GM12878 (cell line): ENCODE data around the gene LARGE1. TPM values are rescaled to one million over a fixed set of nuclear protein-coding genes. Genes with fewer than 3 reads are reported as not detected.

Source experiments
- ATAC-seq: fragments of 200-7000 bp; cut with Tn5 transposase; 3 replicates; pipeline ENCODE4 v1.9.1; 2020; ENCODE audit warnings: mild to moderate bottlenecking, moderate library complexity
- BruUV-seq: library from RNA; stranded (reverse); fragments of 400-500 nt; replicated peaks from 2 replicates; lab custom pipeline; 2021; lab: Mats Ljungman, UMichigan
- CTCF ChIA-PET: fragments of 300-600 bp; sonication (Branson Sonifier 250); formaldehyde crosslinking; extraction: SDS; loops from one replicate; lab custom pipeline; 2021; ENCODE audit warnings: inconsistent platforms; lab: Yijun Ruan, JAX
- POLR2A ChIA-PET: fragments of 350-600 bp; formaldehyde crosslinking; extraction: SDS; loops from one replicate; lab custom pipeline; 2021; ENCODE audit warnings: inconsistent platforms; lab: Charles Lee
- RAD21 ChIA-PET: fragments of 300-600 bp; sonication (Branson Sonifier 250); formaldehyde crosslinking; loops from one replicate; lab custom pipeline; 2023; ENCODE audit warnings: antibody characterized with exemption; ENCODE audit not compliant: unreplicated experiment; lab: Charles Lee
- SMC1A ChIA-PET: fragments of 300-600 bp; sonication (Branson Sonifier 250); formaldehyde crosslinking; loops from one replicate; lab custom pipeline; 2023; ENCODE audit not compliant: unreplicated experiment, uncharacterized antibody; lab: Charles Lee
- DNase-seq: peaks from one replicate; pipeline ENCODE4 v3.0.0-alpha.2; 2011; ENCODE audit warnings: low read depth, low spot score
- FAIRE-seq: peaks from 3 replicates; lab custom pipeline; 2011; peaks lifted over from hg19 to GRCh38; lab: Jason Lieb, UNC
- H2AFZ ChIP-seq: 2 replicates; pipeline ENCODE4 v1.6.0; 2011; ENCODE audit warnings: low read depth, low read length, control low read depth; ENCODE audit not compliant: control insufficient read depth
- H3K27ac ChIP-seq: 2 replicates; pipeline ENCODE4 v1.5.1; 2011; ENCODE audit warnings: control low read depth; ENCODE audit not compliant: control insufficient read depth, insufficient read depth
- H3K27me3 ChIP-seq, 2 experiments: replicated peaks in 1 of 2; 2 replicates each; pipeline versions ENCODE4 v1.6.0 to v1.6.1; 2011; ENCODE audit warnings: low read length in 1 of 2; ENCODE audit not compliant: control insufficient read depth in 2 of 2, insufficient read depth in 2 of 2
- H3K36me3 ChIP-seq, 2 experiments: 2 replicates each; pipeline ENCODE4 v1.5.1; 2011; ENCODE audit warnings: low read length in 1 of 2; ENCODE audit not compliant: control insufficient read depth in 2 of 2, insufficient read depth in 2 of 2
- H3K4me1 ChIP-seq: 2 replicates; pipeline ENCODE4 v1.6.1; 2011; ENCODE audit warnings: mild to moderate bottlenecking, low read length, moderate library complexity, mixed read lengths; ENCODE audit not compliant: control insufficient read depth, insufficient read depth
- H3K4me2 ChIP-seq: 2 replicates; pipeline ENCODE4 v1.6.0; 2011; ENCODE audit warnings: control low read depth; ENCODE audit not compliant: control insufficient read depth, insufficient read depth
- H3K4me3 ChIP-seq: fragments of 200-600 bp; sonication (generic); 2 replicates; pipeline ENCODE4 v1.5.1; 2016
- H3K79me2 ChIP-seq: 2 replicates; pipeline ENCODE4 v1.6.0; 2011; ENCODE audit warnings: low read length; ENCODE audit not compliant: control insufficient read depth, insufficient read depth
- H3K9ac ChIP-seq: 2 replicates; pipeline ENCODE4 v1.8.0; 2011; ENCODE audit warnings: low read length, control low read depth, mixed read lengths; ENCODE audit not compliant: control insufficient read depth, insufficient read depth
- H3K9me3 ChIP-seq: replicated peaks from 3 replicates; pipeline ENCODE4 v1.5.1; 2011; ENCODE audit warnings: mild to moderate bottlenecking, low read length; ENCODE audit not compliant: control insufficient read depth, insufficient read depth
- H4K20me1 ChIP-seq: 2 replicates; pipeline ENCODE4 v1.6.0; 2011; ENCODE audit not compliant: control insufficient read depth, insufficient read depth
- BRCA1 ChIP-seq: IDR thresholded peaks from 2 replicates; pipeline ENCODE4 v1.6.1; 2011; ENCODE audit warnings: low read depth, low read length, improper control_type of control experiment
- CBX5 ChIP-seq: sonication (generic); IDR thresholded peaks from 2 replicates; pipeline ENCODE4 v1.6.1; 2016; ENCODE audit warnings: low read depth, moderate library complexity, mild to moderate bottlenecking, inconsistent platforms
- EZH2 ChIP-seq: IDR thresholded peaks from 2 replicates; pipeline ENCODE4 v1.6.1; 2012; ENCODE audit warnings: low read depth, mild to moderate bottlenecking, control low read depth, inconsistent platforms, low read length, borderline replicate concordance; ENCODE audit not compliant: control insufficient read depth
- HDGF ChIP-seq: fragments of 450-650 bp; IDR thresholded peaks from 2 replicates; pipeline ENCODE4 v1.6.1; 2016; ENCODE audit warnings: antibody characterized with exemption
- IKZF2 ChIP-seq, 2 experiments: fragments of 450-650 bp; IDR thresholded peaks; 2 replicates each; pipeline ENCODE4 v1.6.1; 2017; ENCODE audit warnings: mild to moderate bottlenecking in 2 of 2, moderate library complexity in 2 of 2
- KLF5 ChIP-seq: fragments of 450-650 bp; IDR thresholded peaks from 2 replicates; pipeline ENCODE4 v1.6.1; 2014; ENCODE audit warnings: mild to moderate bottlenecking; ENCODE audit not compliant: partially characterized antibody
- MEF2A ChIP-seq: IDR thresholded peaks from 2 replicates; pipeline ENCODE4 v1.6.1; 2011; ENCODE audit warnings: low read depth, mild to moderate bottlenecking, low read length, moderate library complexity; ENCODE audit not compliant: insufficient read depth
- NFXL1 ChIP-seq: fragments of 450-650 bp; IDR thresholded peaks from 2 replicates; pipeline ENCODE4 v1.6.1; 2017; ENCODE audit warnings: antibody characterized with exemption, mild to moderate bottlenecking, borderline replicate concordance
- RB1 ChIP-seq: fragments of 450-650 bp; formaldehyde crosslinking; IDR thresholded peaks from 2 replicates; pipeline ENCODE4 v1.6.1; 2017; ENCODE audit warnings: mild to moderate bottlenecking, borderline replicate concordance
- ZNF622 ChIP-seq: fragments of 450-650 bp; IDR thresholded peaks from 2 replicates; pipeline ENCODE4 v1.6.1; 2017; ENCODE audit warnings: mild to moderate bottlenecking, inconsistent platforms
- WGBS: methylation state at CpG from one replicate; pipeline ENCODE4 v1.1.6; 2016; ENCODE audit warnings: low lambda C conversion rate; ENCODE audit not compliant: insufficient replicate concordance, insufficient coverage; ENCODE audit errors: missing lambda C conversion rate; 5-methylcytosine and 5-hydroxymethylcytosine counted together
- in situ Hi-C: fragments of 300-500 bp; cut with MboI; formaldehyde crosslinking; loops from 9 replicates; pipeline ENCODE4 v1.14.3; 2018; ENCODE audit warnings: mixed read lengths
- intact Hi-C: fragments of 100-400 bp; cut with micrococcal nuclease; formaldehyde crosslinking; loops from one replicate; pipeline ENCODE4 v1.14.2; 2022; ENCODE audit not compliant: unreplicated experiment
- polyA plus RNA-seq, 11 experiments: library from polyadenylated mRNA; depleted of rRNA in 4 of 11; unstranded in 6 of 11; stranded (reverse) in 5 of 11; fragments of >200 nt; fragmentation: Nextera tagmentation in 4 of 11; fragmentation: Illumina TruSeq in 1 of 11; extraction: Ambion mirVana in 4 of 11; extraction: Trizol in 1 of 11; gene quantifications; 1 replicate in 1 of 11; 2 replicates in 10 of 11; pipeline versions ENCODE4 v1.2.1 to v1.2.3, GENCODE V29; 2011 to 2016; ENCODE audit warnings: inconsistent platforms in 2 of 11, missing spikeins in 2 of 11, low read depth in 1 of 11
- total RNA-seq, 4 experiments: library from RNA; depleted of rRNA in 3 of 4; stranded (reverse); fragments of >200 nt in 3 of 4; fragmentation: Illumina TruSeq in 1 of 4; extraction: Trizol in 1 of 4; gene quantifications; 2 replicates each; pipeline versions ENCODE4 v1.2.1 to v1.2.3, GENCODE V29; 2013 to 2021
- TF ChIP-seq, protein P1 (sequence below): fragments of 450-650 bp; IDR thresholded peaks from 2 replicates; pipeline ENCODE4 v1.6.1; 2017; ENCODE audit warnings: mild to moderate bottlenecking
- TF ChIP-seq, protein P2 (sequence below): IDR thresholded peaks from 2 replicates; pipeline ENCODE4 v1.6.1; 2011; ENCODE audit warnings: low read depth, low read length, improper control_type of control experiment, borderline replicate concordance

The LARGE1 gene
- total and polyA plus RNA-seq, 10 of the 15 experiments (the other 5 are each of a cell fraction or from before 2014, with no cell fraction given) = 3.2 to 41.4 (median 17.3) TPM

GRCh38 chr22:33952776-33953175 is 32.5 kb upstream of the LARGE1 start (continued):
- TF ChIP-seq, protein P1, sequence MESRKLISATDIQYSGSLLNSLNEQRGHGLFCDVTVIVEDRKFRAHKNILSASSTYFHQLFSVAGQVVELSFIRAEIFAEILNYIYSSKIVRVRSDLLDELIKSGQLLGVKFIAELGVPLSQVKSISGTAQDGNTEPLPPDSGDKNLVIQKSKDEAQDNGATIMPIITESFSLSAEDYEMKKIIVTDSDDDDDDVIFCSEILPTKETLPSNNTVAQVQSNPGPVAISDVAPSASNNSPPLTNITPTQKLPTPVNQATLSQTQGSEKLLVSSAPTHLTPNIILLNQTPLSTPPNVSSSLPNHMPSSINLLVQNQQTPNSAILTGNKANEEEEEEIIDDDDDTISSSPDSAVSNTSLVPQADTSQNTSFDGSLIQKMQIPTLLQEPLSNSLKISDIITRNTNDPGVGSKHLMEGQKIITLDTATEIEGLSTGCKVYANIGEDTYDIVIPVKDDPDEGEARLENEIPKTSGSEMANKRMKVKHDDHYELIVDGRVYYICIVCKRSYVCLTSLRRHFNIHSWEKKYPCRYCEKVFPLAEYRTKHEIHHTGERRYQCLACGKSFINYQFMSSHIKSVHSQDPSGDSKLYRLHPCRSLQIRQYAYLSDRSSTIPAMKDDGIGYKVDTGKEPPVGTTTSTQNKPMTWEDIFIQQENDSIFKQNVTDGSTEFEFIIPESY = no peak
- TF ChIP-seq EZH2 (no peak), RB1 (no peak), ZNF622 (no peak), KLF5 (no peak)
- TF ChIP-seq, all 136 proteins: peak for 0

DNA sequence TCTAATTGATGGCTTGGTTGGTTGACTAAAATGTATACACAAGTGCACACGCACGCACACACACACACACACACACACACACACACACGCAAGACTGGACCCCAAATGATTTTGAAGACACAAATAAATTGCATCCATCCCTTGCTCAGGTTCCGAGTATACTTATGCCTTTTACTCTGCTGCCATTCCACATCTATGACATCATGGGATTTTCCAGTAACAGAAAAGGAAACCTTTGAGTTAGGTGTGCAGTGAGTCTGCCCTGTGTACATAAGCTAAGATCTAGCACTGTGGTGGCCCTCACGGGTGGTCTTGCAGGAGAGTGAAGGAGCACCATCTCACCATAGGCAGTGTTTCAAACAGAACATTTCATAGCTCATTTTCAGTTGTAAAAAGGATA is 20.5 kb upstream of the LARGE1 start:
- no peak overlapping the region for H3K4me3 ChIP-seq
- no peak for FAIRE-seq
- ChIA-PET CTCF (no interaction called here), POLR2A (no interaction called here), SMC1A (interaction anchor here (0.6 kb wide), 1 partner anchor 11 kb away, joined by 4 read pairs; no protein-coding TSS in a partner anchor), RAD21 (no interaction called here)
- H4K20me1 ChIP-seq = no peaks in the 10 kb centered on the region
- no peaks in the 10 kb centered on the region for H3K27me3 ChIP-seq
- no TSS peak for BruUV-seq
- in situ Hi-C loops (no loop called here), intact Hi-C loops (no loop called here)
- no peaks in the 10 kb centered on the region; the same call in 2 of the 3 replicates for H3K9me3 ChIP-seq
- no peak overlapping the region for H2AFZ ChIP-seq
- no peak overlapping the region for H3K9ac ChIP-seq
- no peaks in the 10 kb centered on the region for H3K36me3 ChIP-seq
- no peaks in the 10 kb centered on the region for H3K79me2 ChIP-seq
- ATAC-seq = no peak
- H3K4me2 ChIP-seq = no peak overlapping the region
- 53% methylated on average over 5 of the region's 5 CpGs for WGBS
- no peak for DNase-seq
- no peak for TF ChIP-seq NFXL1
- TF ChIP-seq IKZF2 (IDR thresholded peaks at IDR 0.05) = no peak
- TF ChIP-seq HDGF = no peak
- no peak for TF ChIP-seq BRCA1
- TF ChIP-seq CBX5 = no peak
- TF ChIP-seq, protein P2, sequence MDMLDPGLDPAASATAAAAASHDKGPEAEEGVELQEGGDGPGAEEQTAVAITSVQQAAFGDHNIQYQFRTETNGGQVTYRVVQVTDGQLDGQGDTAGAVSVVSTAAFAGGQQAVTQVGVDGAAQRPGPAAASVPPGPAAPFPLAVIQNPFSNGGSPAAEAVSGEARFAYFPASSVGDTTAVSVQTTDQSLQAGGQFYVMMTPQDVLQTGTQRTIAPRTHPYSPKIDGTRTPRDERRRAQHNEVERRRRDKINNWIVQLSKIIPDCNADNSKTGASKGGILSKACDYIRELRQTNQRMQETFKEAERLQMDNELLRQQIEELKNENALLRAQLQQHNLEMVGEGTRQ = no peak
- TF ChIP-seq MEF2A = no peak
- H3K27ac ChIP-seq = no peak overlapping the region
- no peaks in the 10 kb centered on the region for H3K4me1 ChIP-seq
